ENCODE measurements around the gene CHRNB2. TPM values are rescaled to one million over a fixed set of nuclear protein-coding genes. Genes with fewer than 3 reads are reported as not detected.

The CHRNB2 gene
- total and polyA plus RNA-seq, 2 donors (not counting 3 experiments of a cell fraction or from before 2014, with no cell fraction given) = not detected

DNA sequence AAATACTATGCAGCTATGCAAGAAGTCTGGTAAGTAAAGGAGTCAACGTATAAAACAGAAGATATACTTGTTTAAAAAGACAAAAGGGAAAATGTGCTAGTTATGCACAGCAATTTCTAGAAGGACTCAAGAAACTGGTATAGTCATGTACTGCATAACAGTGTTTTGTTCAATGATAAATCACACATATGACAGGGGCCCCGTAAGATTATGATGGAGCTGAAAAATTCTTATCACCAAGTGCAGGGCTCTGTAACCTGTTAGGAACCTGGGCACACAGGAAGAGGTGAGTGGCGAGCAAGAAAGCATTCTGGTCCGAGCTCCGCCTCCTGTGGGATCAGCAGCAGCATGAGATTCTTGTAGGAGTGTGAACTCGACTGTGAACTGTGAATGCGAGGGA lies 27.2 kb downstream of the CHRNB2 start:
- ChIA-PET POLR2A (interaction anchor here (0.6 kb wide), 1 partner anchor 867 kb away, joined by 5 read pairs; the partner anchor contains the start of gene INTS3), CTCF (interaction anchor here (0.6 to 1.8 kb wide), 3 partner anchors 10 to 35 kb away, joined by 3 to 4 read pairs (median 3); no protein-coding TSS in a partner anchor)
- DNase-seq (ENCODE audit: low read depth, low spot score) = no peak
- Histone ChIP-seq H3K9me1 (replicated peaks; ENCODE audit: control insufficient read depth, extremely low read depth, insufficient read depth, low read length) (no peaks in the 10 kb centered on the region), H3K27ac (ENCODE audit: insufficient read depth, low read depth, low read length) (no peak overlapping the region), H3K4me3 (replicated peaks in 1 of 3; ENCODE audit: insufficient read depth in 1 of 3, low read depth in 1 of 3, low read length in 3 of 3) (no peak overlapping the region), H3K9ac (replicated peaks; ENCODE audit: extremely low read depth, insufficient read depth, low read length) (no peak overlapping the region), H3K27me3 (ENCODE audit: control insufficient read depth in 2 of 2, insufficient read depth in 2 of 2, low read length in 2 of 2) (no peaks in the 10 kb centered on the region), H2AFZ (ENCODE audit: low read depth, low read length) (no peak overlapping the region), H3K4me2 (ENCODE audit: insufficient read depth, low read length) (no peak overlapping the region), H4K20me1 (replicated peaks; ENCODE audit: control insufficient read depth, extremely low read depth, insufficient read depth, low read length) (no peaks in the 10 kb centered on the region), H3K9me3 (replicated peaks; ENCODE audit: control insufficient read depth, insufficient read depth, low read length) (no peaks in the 10 kb centered on the region), H3K79me2 (ENCODE audit: control insufficient read depth, insufficient read depth, low read length) (peaks cover 12% of the 10 kb centered on the region), H3K36me3 (ENCODE audit: control insufficient read depth in 2 of 2, extremely low read depth in 1 of 2, insufficient read depth in 2 of 2, low read length in 2 of 2) (peaks cover 38 to 51% of the 10 kb centered on the region in 2 experiments), H3K4me1 (ENCODE audit: control insufficient read depth, extremely low read depth, insufficient read depth, low read length) (peaks cover 3% of the 10 kb centered on the region)
- TF ChIP-seq FOS (IDR thresholded peaks at IDR 0.05; ENCODE audit: borderline replicate concordance, insufficient read depth, low read length) = no peak
- TF ChIP-seq POLR2AphosphoS5 (IDR thresholded peaks at IDR 0.05; ENCODE audit: insufficient read depth, low read depth, low read length) = no peak
- TF ChIP-seq MAX (IDR thresholded peaks at IDR 0.05; ENCODE audit: insufficient read depth, insufficient read length) = no peak
- TF ChIP-seq, protein P1, sequence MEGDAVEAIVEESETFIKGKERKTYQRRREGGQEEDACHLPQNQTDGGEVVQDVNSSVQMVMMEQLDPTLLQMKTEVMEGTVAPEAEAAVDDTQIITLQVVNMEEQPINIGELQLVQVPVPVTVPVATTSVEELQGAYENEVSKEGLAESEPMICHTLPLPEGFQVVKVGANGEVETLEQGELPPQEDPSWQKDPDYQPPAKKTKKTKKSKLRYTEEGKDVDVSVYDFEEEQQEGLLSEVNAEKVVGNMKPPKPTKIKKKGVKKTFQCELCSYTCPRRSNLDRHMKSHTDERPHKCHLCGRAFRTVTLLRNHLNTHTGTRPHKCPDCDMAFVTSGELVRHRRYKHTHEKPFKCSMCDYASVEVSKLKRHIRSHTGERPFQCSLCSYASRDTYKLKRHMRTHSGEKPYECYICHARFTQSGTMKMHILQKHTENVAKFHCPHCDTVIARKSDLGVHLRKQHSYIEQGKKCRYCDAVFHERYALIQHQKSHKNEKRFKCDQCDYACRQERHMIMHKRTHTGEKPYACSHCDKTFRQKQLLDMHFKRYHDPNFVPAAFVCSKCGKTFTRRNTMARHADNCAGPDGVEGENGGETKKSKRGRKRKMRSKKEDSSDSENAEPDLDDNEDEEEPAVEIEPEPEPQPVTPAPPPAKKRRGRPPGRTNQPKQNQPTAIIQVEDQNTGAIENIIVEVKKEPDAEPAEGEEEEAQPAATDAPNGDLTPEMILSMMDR (IDR thresholded peaks at IDR 0.05; ENCODE audit: extremely low read depth in 1 of 2, insufficient read depth in 1 of 2, low read depth in 1 of 2, low read length in 2 of 2) = no peak
- TF ChIP-seq EZH2 (IDR thresholded peaks at IDR 0.05; ENCODE audit: borderline replicate concordance, low read depth, low read length, severe bottlenecking) = no peak
- TF ChIP-seq GATA2 (IDR thresholded peaks at IDR 0.05; ENCODE audit: insufficient read depth, insufficient read length, low read depth, low read length) = no peak
- no peak for TF ChIP-seq POLR2A (IDR thresholded peaks at IDR 0.05; ENCODE audit: low read depth, low read length)
- TF ChIP-seq MYC (IDR thresholded peaks at IDR 0.05; ENCODE audit: low read depth, low read length) = no peak
- TF ChIP-seq JUN (IDR thresholded peaks at IDR 0.05; ENCODE audit: borderline replicate concordance, insufficient read depth, insufficient read length, low read depth) = no peak
- no TSS peak for BruUV-seq (replicated peaks)
- FAIRE-seq = no peak
- intact Hi-C loops (cut with micrococcal nuclease) (no loop called here), dilution Hi-C loops (cut with MboI; ENCODE audit: extremely low pct_ligation_motif_present, low sequenced_read_pairs) (no loop called here)
